ENCODE results near the gene CEP43. TPM values are rescaled to one million over a fixed set of nuclear protein-coding genes. Genes with fewer than 3 reads are reported as not detected.

The CEP43 gene
- total RNA-seq, 1 donor from 2014 or later = 11.8 TPM

DNA sequence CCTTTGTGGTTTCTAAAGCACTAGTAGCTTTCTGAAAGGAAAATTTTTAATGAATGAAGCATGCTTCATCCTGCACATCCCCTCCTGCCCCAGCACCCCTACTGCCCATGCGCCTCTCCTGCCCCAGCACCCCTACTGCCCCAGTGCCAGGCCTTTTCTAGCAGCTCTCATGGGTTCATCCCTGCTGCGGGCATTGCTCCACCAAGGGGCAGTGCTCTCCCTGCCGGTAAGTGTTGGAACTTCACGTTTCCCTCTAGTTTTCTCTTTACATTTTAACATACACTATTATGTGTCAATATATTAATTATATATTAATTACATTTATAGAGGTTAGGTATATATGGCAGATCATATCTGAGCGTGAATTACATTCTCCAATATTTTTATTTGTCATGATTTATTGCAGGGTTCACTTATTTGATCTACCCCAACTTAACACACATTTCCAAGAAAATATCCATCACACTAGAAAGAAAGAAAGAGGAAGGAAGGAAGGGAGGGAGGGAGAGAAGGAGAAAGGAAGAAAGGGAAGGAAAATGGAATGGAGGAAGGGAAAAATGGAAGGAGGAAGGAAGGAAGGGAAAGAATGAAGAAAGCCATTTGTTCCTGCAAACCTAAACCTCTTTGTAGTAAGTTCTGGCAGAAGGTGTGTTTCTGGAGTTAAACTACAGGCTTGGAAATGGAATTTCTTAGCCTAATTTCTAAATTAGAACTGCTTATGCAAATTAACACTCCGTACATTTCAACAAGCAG lies 46.8 kb downstream of the CEP43 start:
- Histone ChIP-seq H3K4me3 (ENCODE audit: low read depth, low read length) (no peak overlapping the region), H3K36me3 (ENCODE audit: control insufficient read depth, insufficient read depth, low read length) (no peaks in the 10 kb centered on the region), H3K27me3 (ENCODE audit: control insufficient read depth, insufficient read depth, low read length) (no peaks in the 10 kb centered on the region)
- FAIRE-seq = no peak
- TF ChIP-seq, protein P1, sequence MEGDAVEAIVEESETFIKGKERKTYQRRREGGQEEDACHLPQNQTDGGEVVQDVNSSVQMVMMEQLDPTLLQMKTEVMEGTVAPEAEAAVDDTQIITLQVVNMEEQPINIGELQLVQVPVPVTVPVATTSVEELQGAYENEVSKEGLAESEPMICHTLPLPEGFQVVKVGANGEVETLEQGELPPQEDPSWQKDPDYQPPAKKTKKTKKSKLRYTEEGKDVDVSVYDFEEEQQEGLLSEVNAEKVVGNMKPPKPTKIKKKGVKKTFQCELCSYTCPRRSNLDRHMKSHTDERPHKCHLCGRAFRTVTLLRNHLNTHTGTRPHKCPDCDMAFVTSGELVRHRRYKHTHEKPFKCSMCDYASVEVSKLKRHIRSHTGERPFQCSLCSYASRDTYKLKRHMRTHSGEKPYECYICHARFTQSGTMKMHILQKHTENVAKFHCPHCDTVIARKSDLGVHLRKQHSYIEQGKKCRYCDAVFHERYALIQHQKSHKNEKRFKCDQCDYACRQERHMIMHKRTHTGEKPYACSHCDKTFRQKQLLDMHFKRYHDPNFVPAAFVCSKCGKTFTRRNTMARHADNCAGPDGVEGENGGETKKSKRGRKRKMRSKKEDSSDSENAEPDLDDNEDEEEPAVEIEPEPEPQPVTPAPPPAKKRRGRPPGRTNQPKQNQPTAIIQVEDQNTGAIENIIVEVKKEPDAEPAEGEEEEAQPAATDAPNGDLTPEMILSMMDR (IDR thresholded peaks at IDR 0.05; ENCODE audit: insufficient read depth, low read length, severe bottlenecking) = no peak
- DNase-seq (ENCODE audit: low read depth) = no peak

GRCh38 chr6:167046861-167047495 lies 47.8 kb downstream of the CEP43 start:
- no peak overlapping the region for H3K4me3 ChIP-seq (ENCODE audit: low read depth, low read length)
- TF ChIP-seq, protein P1 (IDR thresholded peaks at IDR 0.05; ENCODE audit: insufficient read depth, low read length, severe bottlenecking) = no peak
- H3K27me3 ChIP-seq (ENCODE audit: control insufficient read depth, insufficient read depth, low read length) = no peaks in the 10 kb centered on the region
- DNase-seq (ENCODE audit: low read depth) = no peak
- H3K36me3 ChIP-seq (ENCODE audit: control insufficient read depth, insufficient read depth, low read length) = no peaks in the 10 kb centered on the region
- FAIRE-seq = no peak

- Histone ChIP-seq H3K27me3 (ENCODE audit: control insufficient read depth, insufficient read depth, low read length) (no peaks in the 10 kb centered on the region), H3K36me3 (ENCODE audit: control insufficient read depth, insufficient read depth, low read length) (no peaks in the 10 kb centered on the region), H3K4me3 (ENCODE audit: low read depth, low read length) (no peak overlapping the region)
- DNase-seq (ENCODE audit: low read depth) (no peak), FAIRE-seq (no peak)
- TF ChIP-seq, protein P1 (IDR thresholded peaks at IDR 0.05; ENCODE audit: insufficient read depth, low read length, severe bottlenecking) = no peak
These were observed 48.4 kb downstream of the CEP43 start for GRCh38 chr6:167047554-167047953.

Other genes with a start within 250 kb of the CEP43 start
- 13.2 and 15.0 TPM in 2 replicates for gene RNASET2, start 42.8 kb upstream of the CEP43 start, total RNA-seq
- not detected in 2 replicates for gene CCR6, start 123.7 kb downstream of the CEP43 start, total RNA-seq
- gene GPR31, start 158.6 kb downstream of the CEP43 start, total RNA-seq = not detected in 2 replicates